Fibroblast of villous mesenchyme (primary cell): ENCODE results near the gene SACM1L. TPM values are rescaled to one million over a fixed set of nuclear protein-coding genes. Genes with fewer than 3 reads are reported as not detected.

Experiments
- DNase-seq: peaks from one replicate; pipeline ENCODE4 v3.0.0-alpha.2; 2010; ENCODE audit warnings: low read depth
- H3K4me3 ChIP-seq: 2 replicates; pipeline ENCODE4 v1.5.1; 2011; ENCODE audit warnings: low read depth, mild to moderate bottlenecking, low read length
- CTCF ChIP-seq: IDR thresholded peaks from 2 replicates; pipeline ENCODE4 v1.5.1; 2012; ENCODE audit warnings: low read depth, mild to moderate bottlenecking, low read length; ENCODE audit not compliant: insufficient read depth
- total RNA-seq: library from RNA; depleted of rRNA; stranded (reverse); fragments of >200 nt; gene quantifications from 2 replicates; pipeline ENCODE4 v1.2.3, GENCODE V29; 2012

Gene SACM1L
- total RNA-seq, 1 donor = 53.1 TPM

GRCh38 chr3:45758871-45759270, 69.7 kb downstream of the SACM1L start:
- no peak overlapping the region for H3K4me3 ChIP-seq
- DNase-seq = no peak
- TF ChIP-seq CTCF = no peak

DNA sequence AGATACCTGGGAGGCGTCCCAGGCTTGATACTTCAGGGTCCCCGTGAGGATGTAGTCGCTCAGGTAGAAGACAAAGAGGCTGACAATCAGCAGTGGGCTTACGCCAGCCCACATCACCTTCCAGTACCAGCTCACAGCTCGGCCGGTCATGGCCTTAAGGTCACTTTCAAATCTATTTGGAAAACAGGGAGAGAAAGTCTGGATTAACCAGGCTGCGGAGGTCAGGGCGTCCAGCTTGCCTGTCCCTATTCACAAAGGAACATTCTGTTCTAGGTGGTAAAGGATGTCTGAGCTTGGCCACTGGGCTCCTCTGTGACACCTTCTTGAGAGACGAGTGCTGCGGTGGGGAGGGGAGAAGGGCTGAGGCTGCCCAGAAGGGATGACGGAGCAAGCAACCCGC, 70.7 kb downstream of the SACM1L start:
- H3K4me3 ChIP-seq = no peak overlapping the region
- no peak for DNase-seq
- no peak for TF ChIP-seq CTCF

GRCh38 chr3:45760878-45761711, 71.9 kb downstream of the SACM1L start:
- peak; percentile 87 for TF ChIP-seq CTCF
- peak; percentile 75 for DNase-seq
- H3K4me3 ChIP-seq = no peak overlapping the region

- no peak for TF ChIP-seq CTCF
- no peak for DNase-seq
- H3K4me3 ChIP-seq = no peak overlapping the region
Measured at GRCh38 chr3:45761831-45762230, 72.6 kb downstream of the SACM1L start.

GRCh38 chr3:45762647-45763302, 73.6 kb downstream of the SACM1L start:
- H3K4me3 ChIP-seq = no peak overlapping the region
- no peak for TF ChIP-seq CTCF
- no peak for DNase-seq

- H3K4me3 ChIP-seq = no peak overlapping the region
- TF ChIP-seq CTCF = no peak
- DNase-seq = no peak
Measured at GRCh38 chr3:45763303-45763675, 74.1 kb downstream of the SACM1L start.
